Lung (tissue), 12 donors: ENCODE results near the gene RPS6KA4. TPM values are rescaled to one million over a fixed set of nuclear protein-coding genes. Genes with fewer than 3 reads are reported as not detected.

Experiments
- ATAC-seq: fragments of 200-7000 bp; cut with Tn5 transposase; one replicate; pipeline ENCODE4 v1.9.1; 2020; ENCODE audit warnings: moderate number of reproducible peaks; ENCODE audit not compliant: insufficient read depth, low FRiP score
- DNase-seq, 3 donors: peaks; one replicate each; pipeline ENCODE4 v3.0.0-alpha.2; 2013 to 2017
- H3K27ac ChIP-seq, 2 donors: one replicate each; pipeline ENCODE4 v1.5.1; 2013; ENCODE audit warnings: mild to moderate bottlenecking in 2 of 2, moderate library complexity in 2 of 2, control low read depth in 1 of 2, inconsistent platforms in 1 of 2, low read depth in 1 of 2, low read length in 1 of 2
- H3K27me3 ChIP-seq, 3 donors: one replicate each; pipeline ENCODE4 v1.5.1; 2013; ENCODE audit warnings: low read length in 2 of 3; ENCODE audit not compliant: control insufficient read depth in 3 of 3, insufficient read depth in 3 of 3
- H3K36me3 ChIP-seq, 4 donors: one replicate each; pipeline ENCODE4 v1.5.1; 2013; ENCODE audit warnings: low read length in 4 of 4, mild to moderate bottlenecking in 1 of 4, moderate library complexity in 1 of 4; ENCODE audit not compliant: control insufficient read depth in 4 of 4, insufficient read depth in 4 of 4
- H3K4me1 ChIP-seq, 5 donors: one replicate each; pipeline ENCODE4 v1.5.1; 2013; ENCODE audit warnings: low read length in 5 of 5, mild to moderate bottlenecking in 2 of 5, moderate library complexity in 1 of 5; ENCODE audit not compliant: control insufficient read depth in 5 of 5, insufficient read depth in 5 of 5
- H3K4me3 ChIP-seq: one replicate; pipeline ENCODE4 v1.5.1; 2013; ENCODE audit warnings: mild to moderate bottlenecking, control low read depth, moderate library complexity
- H3K9ac ChIP-seq, 2 donors: one replicate each; pipeline ENCODE4 v1.5.1; 2013; ENCODE audit warnings: low read length in 2 of 2, control low read depth in 1 of 2; ENCODE audit not compliant: insufficient read depth in 1 of 2
- H3K9me3 ChIP-seq, 4 donors: one replicate each; pipeline ENCODE4 v1.5.1; 2013; ENCODE audit warnings: low read length in 3 of 4, mild to moderate bottlenecking in 1 of 4, moderate library complexity in 1 of 4; ENCODE audit not compliant: control insufficient read depth in 4 of 4, insufficient read depth in 3 of 4
- WGBS, 2 donors: extraction: QIAGEN DNeasy Blood & Tissue Kit; methylation state at CpG; one replicate each; pipeline ENCODE4 v1.1.7; 2013; 5-methylcytosine and 5-hydroxymethylcytosine counted together
- polyA plus RNA-seq, 2 donors: library from polyadenylated mRNA; stranded (reverse); fragments of 200-250 nt; gene quantifications; one replicate each; pipeline ENCODE4 v1.2.1, GENCODE V29; 2013
- total RNA-seq, 2 donors: library from RNA; depleted of rRNA in 1 of 2; stranded (reverse); fragments of >200 nt in 1 of 2; gene quantifications; one replicate each; pipeline ENCODE4 v1.2.1, GENCODE V29; 2014 to 2021
- TF ChIP-seq, protein P1 (sequence below): IDR thresholded peaks from 2 replicates; pipeline ENCODE4 v1.5.1; 2012; ENCODE audit warnings: mild to moderate bottlenecking; ENCODE audit errors: control extremely low read depth, extremely low read depth
- donor health status: control.
- donor health status: control.
- donor health status: Bipolar disorder and iron deficiency.
- donor health status: healthy.
- donor health status: DM: yes; HTN: yes; CAD: no.

The RPS6KA4 gene
- total and polyA plus RNA-seq, 4 donors = 25.3 to 53.8 (median 35.4) TPM

GRCh38 chr11:64339754-64340408, 19.1 kb upstream of the RPS6KA4 start, which contains the start of gene CCDC88B:
Gene CCDC88B, plus strand, starts transcription at chr11:64340204. Its CDS starts 63 bp downstream, at chr11:64340267.
- Histone ChIP-seq H3K9me3 (no peaks in the 10 kb centered on the region), H3K36me3 (no peaks in the 10 kb centered on the region), H3K4me3 (no peak within 1 kb of the TSS), H3K4me1 (peaks cover 0 to 14% (median 7%) of the 10 kb centered on the region in 5 donors), H3K9ac (no peak within 1 kb of the TSS), H3K27ac (peak within 1 kb of the TSS in 1 of 2 donors; percentile 13), H3K27me3 (peaks cover 0 to 13% (median 0%) of the 10 kb centered on the region in 3 donors)
- DNase-seq (no peak), ATAC-seq (no peak)
- TF ChIP-seq, protein P1, sequence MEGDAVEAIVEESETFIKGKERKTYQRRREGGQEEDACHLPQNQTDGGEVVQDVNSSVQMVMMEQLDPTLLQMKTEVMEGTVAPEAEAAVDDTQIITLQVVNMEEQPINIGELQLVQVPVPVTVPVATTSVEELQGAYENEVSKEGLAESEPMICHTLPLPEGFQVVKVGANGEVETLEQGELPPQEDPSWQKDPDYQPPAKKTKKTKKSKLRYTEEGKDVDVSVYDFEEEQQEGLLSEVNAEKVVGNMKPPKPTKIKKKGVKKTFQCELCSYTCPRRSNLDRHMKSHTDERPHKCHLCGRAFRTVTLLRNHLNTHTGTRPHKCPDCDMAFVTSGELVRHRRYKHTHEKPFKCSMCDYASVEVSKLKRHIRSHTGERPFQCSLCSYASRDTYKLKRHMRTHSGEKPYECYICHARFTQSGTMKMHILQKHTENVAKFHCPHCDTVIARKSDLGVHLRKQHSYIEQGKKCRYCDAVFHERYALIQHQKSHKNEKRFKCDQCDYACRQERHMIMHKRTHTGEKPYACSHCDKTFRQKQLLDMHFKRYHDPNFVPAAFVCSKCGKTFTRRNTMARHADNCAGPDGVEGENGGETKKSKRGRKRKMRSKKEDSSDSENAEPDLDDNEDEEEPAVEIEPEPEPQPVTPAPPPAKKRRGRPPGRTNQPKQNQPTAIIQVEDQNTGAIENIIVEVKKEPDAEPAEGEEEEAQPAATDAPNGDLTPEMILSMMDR = no peak
- 29 to 55% methylated on average over 16 of the region's 16 CpGs for WGBS, 2 donors

DNA sequence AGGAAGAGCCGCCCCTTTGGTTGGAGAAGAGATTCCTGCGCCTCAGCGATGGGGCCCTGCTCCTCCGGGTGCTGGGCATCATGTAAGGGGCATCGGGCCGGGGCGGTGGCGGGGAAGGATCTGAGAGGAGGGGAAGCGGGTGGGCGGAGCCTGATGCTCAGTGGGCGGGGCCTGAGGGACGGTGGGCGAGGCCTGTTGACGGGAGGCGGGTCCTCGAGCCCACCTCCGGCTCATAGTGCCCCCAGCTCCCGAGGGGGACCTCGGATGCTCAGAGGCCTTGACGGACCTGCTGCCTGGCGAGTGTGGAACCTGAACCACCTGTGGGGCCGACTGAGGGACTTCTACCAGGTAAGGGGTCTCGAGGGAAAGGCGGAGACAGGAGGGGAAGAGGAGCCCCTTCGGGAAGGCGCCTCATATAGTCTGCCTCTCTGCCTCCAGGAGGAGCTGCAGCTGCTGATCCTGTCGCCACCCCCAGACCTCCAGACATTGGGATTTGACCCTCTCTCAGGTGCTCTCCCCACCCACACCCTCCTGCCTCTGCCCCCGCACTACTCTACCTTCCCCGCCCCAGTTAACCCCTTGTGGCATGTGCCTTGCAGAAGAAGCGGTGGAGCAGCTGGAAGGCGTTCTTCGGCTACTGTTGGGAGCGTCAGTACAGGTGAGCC, 18.2 kb upstream of the RPS6KA4 start:
- no peaks in the 10 kb centered on the region for H3K9me3 ChIP-seq
- peaks cover 0 to 4% (median 0%) of the 10 kb centered on the region in 4 donors for H3K36me3 ChIP-seq
- TF ChIP-seq, protein P1 = no peak
- ATAC-seq (no peak), DNase-seq (no peak)
- peaks cover 0 to 12% (median 7%) of the 10 kb centered on the region in 5 donors for H3K4me1 ChIP-seq
- peaks cover 0 to 13% (median 0%) of the 10 kb centered on the region in 3 donors for H3K27me3 ChIP-seq
- H3K4me3 ChIP-seq = no peak overlapping the region
- WGBS, 2 donors = 16 to 25% methylated on average over 33 of the region's 33 CpGs
- H3K27ac ChIP-seq = peak overlapping the region in 1 of 2 donors; percentile 13
- H3K9ac ChIP-seq = no peak overlapping the region

- no peak overlapping the region for H3K27ac ChIP-seq
- no peak overlapping the region for H3K4me3 ChIP-seq
- peaks cover 0 to 4% (median 0%) of the 10 kb centered on the region in 4 donors for H3K36me3 ChIP-seq
- TF ChIP-seq, protein P1 = no peak
- ATAC-seq (no peak), DNase-seq (no peak)
- H3K9ac ChIP-seq = no peak overlapping the region
- H3K9me3 ChIP-seq = no peaks in the 10 kb centered on the region
- WGBS, 2 donors = 60 to 77% methylated on average over 21 of the region's 21 CpGs
- H3K4me1 ChIP-seq = peaks cover 0 to 12% (median 7%) of the 10 kb centered on the region in 5 donors
- peaks cover 0 to 13% (median 0%) of the 10 kb centered on the region in 3 donors for H3K27me3 ChIP-seq
Measured at GRCh38 chr11:64341429-64341828, 17.5 kb upstream of the RPS6KA4 start.
